Keratinocyte (primary cell): ENCODE results near the gene RYR2. TPM values are rescaled to one million over a fixed set of nuclear protein-coding genes. Genes with fewer than 3 reads are reported as not detected.

Experiments
- DNase-seq: peaks from one replicate; pipeline ENCODE4 v3.0.0-alpha.2; 2011; ENCODE audit warnings: low read depth, missing footprints, low spot score
- FAIRE-seq: peaks from 2 replicates; lab custom pipeline; 2011; peaks lifted over from hg19 to GRCh38; lab: Jason Lieb, UNC
- H2AFZ ChIP-seq: 2 replicates; pipeline ENCODE4 v1.6.0; 2012; ENCODE audit warnings: low read length, control low read depth, inconsistent platforms; ENCODE audit not compliant: control insufficient read depth
- H3K27ac ChIP-seq: 2 replicates; pipeline ENCODE4 v1.5.1; 2011; ENCODE audit warnings: low read length; ENCODE audit not compliant: control insufficient read depth, insufficient read depth
- H3K27me3 ChIP-seq: 3 replicates; pipeline ENCODE4 v1.6.0; 2011; ENCODE audit warnings: low read length; ENCODE audit not compliant: control insufficient read depth, insufficient read depth; ENCODE audit errors: extremely low read depth
- H3K36me3 ChIP-seq, 2 experiments: 2 replicates in 1 of 2; 3 replicates in 1 of 2; pipeline ENCODE4 v1.5.1; 2011; ENCODE audit warnings: low read length in 2 of 2, mild to moderate bottlenecking in 1 of 2; ENCODE audit not compliant: control insufficient read depth in 2 of 2, insufficient read depth in 2 of 2; ENCODE audit errors: extremely low read depth in 1 of 2
- H3K4me1 ChIP-seq: 3 replicates; pipeline ENCODE4 v1.5.1; 2011; ENCODE audit warnings: low read length; ENCODE audit not compliant: control insufficient read depth, insufficient read depth; ENCODE audit errors: extremely low read depth
- H3K4me2 ChIP-seq: 3 replicates; pipeline ENCODE4 v1.6.0; 2011; ENCODE audit warnings: low read depth, low read length; ENCODE audit not compliant: control insufficient read depth, insufficient read depth; ENCODE audit errors: extremely low read depth
- H3K4me3 ChIP-seq, 3 experiments: fragments of 200-600 bp in 1 of 3; sonication (generic) in 1 of 3; 2 replicates in 2 of 3; 3 replicates in 1 of 3; pipeline ENCODE4 v1.5.1; 2011 to 2016; ENCODE audit warnings: low read length in 3 of 3, mild to moderate bottlenecking in 3 of 3, control low read depth in 2 of 3, inconsistent platforms in 1 of 3, low read depth in 1 of 3, mixed read lengths in 1 of 3, mixed run types in 1 of 3, moderate library complexity in 1 of 3; ENCODE audit not compliant: control insufficient read depth in 2 of 3, insufficient read depth in 2 of 3; ENCODE audit errors: extremely low read depth in 1 of 3
- H3K79me2 ChIP-seq: 2 replicates; pipeline ENCODE4 v1.6.0; 2012; ENCODE audit warnings: low read length; ENCODE audit not compliant: control insufficient read depth, insufficient read depth
- H3K9ac ChIP-seq: 3 replicates; pipeline ENCODE4 v1.6.0; 2011; ENCODE audit warnings: low read length; ENCODE audit not compliant: control insufficient read depth, insufficient read depth; ENCODE audit errors: extremely low read depth
- H3K9me1 ChIP-seq: 3 replicates; pipeline ENCODE4 v1.6.0; 2011; ENCODE audit warnings: low read length; ENCODE audit not compliant: control insufficient read depth, insufficient read depth; ENCODE audit errors: extremely low read depth
- H3K9me3 ChIP-seq: 2 replicates; pipeline ENCODE4 v1.5.1; 2012; ENCODE audit warnings: low read depth, low read length; ENCODE audit not compliant: control insufficient read depth
- H4K20me1 ChIP-seq: 3 replicates; pipeline ENCODE4 v1.6.0; 2011; ENCODE audit warnings: low read length; ENCODE audit not compliant: control insufficient read depth, insufficient read depth; ENCODE audit errors: extremely low read depth
- CTCF ChIP-seq, 3 experiments: IDR thresholded peaks in 1 of 3; conservative IDR thresholded peaks in 1 of 3; optimal IDR thresholded peaks in 1 of 3; 2 replicates in 2 of 3; 3 replicates in 1 of 3; pipeline versions ENCODE3 to v1.5.1; 2011; ENCODE audit warnings: low read length in 3 of 3, mild to moderate bottlenecking in 3 of 3, moderate library complexity in 2 of 3, control low read depth in 1 of 3, inconsistent platforms in 1 of 3; ENCODE audit not compliant: insufficient read depth in 2 of 3; ENCODE audit errors: extremely low read depth in 1 of 3
- EZH2 ChIP-seq: IDR thresholded peaks from one replicate; pipeline ENCODE4 v1.6.1; 2012; ENCODE audit warnings: inconsistent platforms, mild to moderate bottlenecking, low read length, moderate library complexity
- dilution Hi-C: fragments of 300-500 bp; cut with MboI; formaldehyde crosslinking; loops from one replicate; pipeline ENCODE4 v1.7.0; 2020; ENCODE audit warnings: low sequenced_read_pairs; ENCODE audit not compliant: extremely low pct_ligation_motif_present
- polyA minus RNA-seq, 3 experiments: library from RNA; depleted of rRNA, polyadenylated mRNA; stranded (reverse); fragments of >200 nt; gene quantifications; 1 replicate in 1 of 3; 2 replicates in 1 of 3; 3 replicates in 1 of 3; pipeline ENCODE4 v1.2.3, GENCODE V29; 2011
- polyA plus RNA-seq, 5 experiments: library from polyadenylated mRNA; depleted of rRNA in 3 of 5; stranded (reverse) in 3 of 5; stranded (forward) in 1 of 5; unstranded in 1 of 5; fragments of >200 nt; gene quantifications; 1 replicate in 1 of 5; 2 replicates in 3 of 5; 3 replicates in 1 of 5; pipeline versions ENCODE4 v1.2.1 to v1.2.3, GENCODE V29; 2011 to 2012; ENCODE audit warnings: missing spikeins in 2 of 5, low read depth in 1 of 5, low replicate concordance in 1 of 5

RYR2 gene
- polyA plus RNA-seq (0.01 to 0.05 TPM in 2 of 3 replicates, not detected in the other), polyA minus RNA-seq (not detected in 3 replicates)
- polyA plus RNA-seq (2011; ENCODE audit: low read depth) = not detected
- polyA plus RNA-seq (2011; cell fraction: cytosol; rRNA removed) = not detected in 2 replicates
- 0.04 and 0.11 TPM in 2 replicates for polyA plus RNA-seq (2011; cell fraction: nucleus; rRNA removed)
- polyA plus RNA-seq (2012; ENCODE audit: low replicate concordance) = not detected in 2 replicates
- polyA minus RNA-seq (2011; cell fraction: cytosol; rRNA and poly(A)+ RNA removed) = 0.19 TPM
- 0.16 and 0.21 TPM in 2 replicates for polyA minus RNA-seq (2011; cell fraction: nucleus; rRNA and poly(A)+ RNA removed)

DNA sequence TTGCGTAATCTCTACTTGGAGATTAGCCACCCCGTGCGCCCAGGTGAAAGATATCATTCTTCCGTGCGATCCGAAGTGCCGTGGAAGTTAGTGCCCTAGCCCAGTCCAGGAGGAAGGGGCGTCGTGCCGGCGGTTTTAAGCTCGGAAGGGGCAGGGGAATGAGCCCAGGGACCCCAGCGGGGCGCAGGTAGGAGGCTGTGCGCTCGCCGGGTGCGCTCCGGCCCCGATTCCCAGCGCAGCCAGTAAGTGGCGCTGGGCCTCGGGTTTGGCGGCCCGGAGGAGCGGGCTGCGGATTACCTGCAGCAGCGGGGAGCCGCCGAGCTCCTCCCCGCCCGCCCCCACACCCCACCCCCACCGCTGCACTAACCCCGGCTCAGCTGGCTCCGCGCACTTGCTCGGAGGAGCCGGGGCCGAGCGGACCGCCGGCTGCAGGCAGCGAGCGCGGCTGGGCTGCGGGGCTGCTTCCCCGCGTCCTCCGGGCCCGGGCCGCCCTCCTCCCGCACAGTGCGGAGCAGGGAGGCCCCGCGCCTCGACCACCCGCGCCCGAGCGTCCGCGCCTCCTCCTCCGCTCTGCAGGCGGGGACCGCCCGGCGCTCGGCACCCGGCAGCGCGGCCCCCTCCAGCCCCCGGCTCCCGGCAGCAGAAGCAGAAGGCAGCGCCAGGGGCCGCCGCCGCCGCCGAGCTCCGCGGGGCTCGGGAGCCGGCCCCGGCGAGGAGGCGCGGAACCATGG lies at the start of gene RYR2:
Gene RYR2, plus strand, starts transcription at position 390 of the 731 bp plus-strand sequence. Its CDS starts 338 bp downstream, at position 728.
- TF ChIP-seq EZH2 (no peak), CTCF (optimal IDR thresholded peaks at IDR 0.05 in 1 of 3, IDR thresholded peaks at IDR 0.05 in 1 of 3, conservative IDR thresholded peaks at IDR 0.05 in 1 of 3; ENCODE audit: extremely low read depth in 1 of 3, insufficient read depth in 2 of 3, low read length in 3 of 3) (peak in 1 of 3 experiments; percentile 32)
- H3K27me3 ChIP-seq = peaks cover 22% of the 10 kb centered on the region
- no peaks in the 10 kb centered on the region for H3K9me1 ChIP-seq
- H3K9me3 ChIP-seq = no peaks in the 10 kb centered on the region
- H3K4me2 ChIP-seq = no peak within 1 kb of the TSS
- no peak within 1 kb of the TSS for H2AFZ ChIP-seq
- H3K79me2 ChIP-seq = no peaks in the 10 kb centered on the region
- H3K27ac ChIP-seq = no peak within 1 kb of the TSS
- no peaks in the 10 kb centered on the region for H3K36me3 ChIP-seq
- dilution Hi-C loops = no loop called here
- no peaks in the 10 kb centered on the region for H3K4me1 ChIP-seq
- no peak within 1 kb of the TSS for H3K9ac ChIP-seq
- H3K4me3 ChIP-seq = no peak within 1 kb of the TSS
- FAIRE-seq = no peak
- DNase-seq = no peak
- no peaks in the 10 kb centered on the region for H4K20me1 ChIP-seq

- no peak overlapping the region for H2AFZ ChIP-seq
- no peaks in the 10 kb centered on the region for H3K27me3 ChIP-seq
- H3K4me2 ChIP-seq = no peak overlapping the region
- no peak overlapping the region for H3K4me3 ChIP-seq
- no peaks in the 10 kb centered on the region for H3K9me1 ChIP-seq
- H4K20me1 ChIP-seq = no peaks in the 10 kb centered on the region
- no peaks in the 10 kb centered on the region for H3K9me3 ChIP-seq
- no peak overlapping the region for H3K9ac ChIP-seq
- dilution Hi-C loops = no loop called here
- FAIRE-seq (no peak), DNase-seq (no peak)
- H3K79me2 ChIP-seq = no peaks in the 10 kb centered on the region
- TF ChIP-seq EZH2 = no peak
- TF ChIP-seq CTCF (optimal IDR thresholded peaks at IDR 0.05 in 1 of 3, IDR thresholded peaks at IDR 0.05 in 1 of 3, conservative IDR thresholded peaks at IDR 0.05 in 1 of 3; ENCODE audit: extremely low read depth in 1 of 3, insufficient read depth in 2 of 3, low read length in 3 of 3) = no peak
- no peak overlapping the region for H3K27ac ChIP-seq
- H3K4me1 ChIP-seq = no peaks in the 10 kb centered on the region
- H3K36me3 ChIP-seq = no peaks in the 10 kb centered on the region
These were observed 49.5 kb upstream of the RYR2 start for GRCh38 chr1:236992449-236992848.
